Fibroblast of skin of back (primary cell): ENCODE results near the gene LRRC3C.

ENCODE experiments used
- DNase-seq: peaks from one replicate; pipeline ENCODE4 v3.0.0-alpha.2; 2013

LRRC3C gene

GRCh38 chr17:39923836-39924690, 3.5 kb upstream of the LRRC3C start:
- DNase-seq, result peak; percentile 73

- no peak for DNase-seq
These were observed 2.9 kb upstream of the LRRC3C start for GRCh38 chr17:39924691-39925055.

DNA sequence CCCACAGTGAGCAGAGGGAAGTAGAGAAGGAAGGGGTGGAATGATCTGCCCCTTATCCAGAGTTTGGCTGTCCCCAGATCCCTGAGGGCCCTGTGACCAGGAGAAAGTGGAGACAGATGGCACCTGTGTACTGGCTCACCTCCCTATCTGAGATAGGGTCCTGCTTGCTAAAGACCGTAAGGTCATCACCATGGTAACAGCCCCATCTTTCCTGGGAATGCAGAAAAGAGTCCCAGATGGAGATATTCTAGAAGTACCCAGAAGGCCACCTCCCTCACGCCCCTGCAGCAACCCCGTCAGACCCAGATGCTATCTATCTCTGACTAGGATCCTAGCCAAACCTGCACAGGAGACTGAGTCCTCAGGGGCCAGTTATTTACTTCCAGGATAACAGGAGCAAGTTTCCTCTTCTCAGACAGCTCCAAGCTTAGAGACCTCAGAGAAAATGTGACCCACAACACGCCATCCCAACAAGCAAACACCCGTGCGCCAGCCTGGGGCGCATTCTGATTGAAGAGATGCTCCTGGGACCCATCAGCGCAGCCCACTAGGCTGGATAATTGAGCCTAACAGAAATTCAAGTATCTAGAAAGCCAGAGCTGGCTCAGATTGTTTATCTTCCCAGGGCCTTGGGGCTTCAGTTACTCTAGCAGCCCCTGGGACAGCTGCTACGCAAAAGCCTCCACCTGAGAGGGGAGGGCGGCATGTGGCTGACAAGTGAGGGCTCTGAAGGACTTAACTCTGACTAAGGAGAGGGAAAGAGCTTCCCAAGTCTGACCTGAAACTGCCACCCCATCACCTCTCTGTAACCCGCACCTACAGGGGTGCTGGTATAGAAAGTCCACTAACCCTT, 2.0 kb upstream of the LRRC3C start:
- DNase-seq, result no peak

- no peak for DNase-seq
These were observed 1.4 kb upstream of the LRRC3C start for GRCh38 chr17:39926135-39926587.

- DNase-seq, result peak; percentile 14
These were observed 888 bp upstream of the LRRC3C start for GRCh38 chr17:39926588-39927100.

GRCh38 chr17:39927929-39928857, 661 bp downstream of the LRRC3C start:
- DNase-seq, result peak; percentile 25

- peak; percentile 97 for DNase-seq
These were observed 1.5 kb downstream of the LRRC3C start for GRCh38 chr17:39928858-39929645.

GRCh38 chr17:39929646-39930407, 2.3 kb downstream of the LRRC3C start:
- peak; percentile 90 for DNase-seq

DNA sequence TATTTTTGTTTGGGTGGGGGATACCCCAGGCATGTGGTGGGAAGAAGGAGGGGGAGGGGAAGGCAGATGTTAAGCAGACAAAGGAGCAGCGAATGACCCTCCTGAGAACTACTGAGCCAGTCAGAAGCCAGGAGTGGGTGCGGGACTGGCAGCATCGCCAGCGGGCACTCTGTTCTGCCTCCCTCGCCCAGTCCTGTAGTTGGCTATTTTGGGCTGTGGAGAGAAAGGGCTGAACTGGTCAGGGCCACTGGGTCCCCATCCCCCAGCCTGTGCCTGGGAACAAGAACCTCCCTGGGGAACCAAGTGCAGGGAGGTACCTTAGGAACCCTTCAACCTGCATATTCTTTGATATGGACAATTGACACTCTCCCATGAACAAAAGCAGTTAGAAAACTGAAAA, 6.4 kb downstream of the LRRC3C start:
- no peak for DNase-seq

GRCh38 chr17:39934324-39934723, 6.8 kb downstream of the LRRC3C start:
- no peak for DNase-seq

DNA sequence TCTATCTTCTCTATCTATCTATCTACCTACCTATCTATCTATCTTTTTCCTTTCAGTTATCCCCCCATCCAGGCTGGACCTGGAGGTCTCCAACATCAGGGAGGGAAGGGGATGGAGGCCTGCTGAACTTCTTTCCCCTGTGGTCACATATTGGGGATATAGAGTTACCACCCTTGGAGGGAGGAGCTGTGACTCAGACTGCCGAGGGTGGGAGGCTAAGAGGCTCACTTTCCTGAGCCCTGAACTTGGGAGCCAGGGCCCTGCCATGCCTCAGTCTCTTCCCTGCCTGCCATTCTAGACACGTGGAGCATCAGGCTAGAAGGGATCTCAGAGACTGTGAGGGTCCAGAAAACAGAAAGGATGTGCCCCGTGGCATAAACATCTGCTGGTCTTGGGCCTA, 8.4 kb downstream of the LRRC3C start:
- peak; percentile 33 for DNase-seq

- DNase-seq, result no peak
These were observed 9.9 kb downstream of the LRRC3C start for GRCh38 chr17:39937447-39937846.

DNA sequence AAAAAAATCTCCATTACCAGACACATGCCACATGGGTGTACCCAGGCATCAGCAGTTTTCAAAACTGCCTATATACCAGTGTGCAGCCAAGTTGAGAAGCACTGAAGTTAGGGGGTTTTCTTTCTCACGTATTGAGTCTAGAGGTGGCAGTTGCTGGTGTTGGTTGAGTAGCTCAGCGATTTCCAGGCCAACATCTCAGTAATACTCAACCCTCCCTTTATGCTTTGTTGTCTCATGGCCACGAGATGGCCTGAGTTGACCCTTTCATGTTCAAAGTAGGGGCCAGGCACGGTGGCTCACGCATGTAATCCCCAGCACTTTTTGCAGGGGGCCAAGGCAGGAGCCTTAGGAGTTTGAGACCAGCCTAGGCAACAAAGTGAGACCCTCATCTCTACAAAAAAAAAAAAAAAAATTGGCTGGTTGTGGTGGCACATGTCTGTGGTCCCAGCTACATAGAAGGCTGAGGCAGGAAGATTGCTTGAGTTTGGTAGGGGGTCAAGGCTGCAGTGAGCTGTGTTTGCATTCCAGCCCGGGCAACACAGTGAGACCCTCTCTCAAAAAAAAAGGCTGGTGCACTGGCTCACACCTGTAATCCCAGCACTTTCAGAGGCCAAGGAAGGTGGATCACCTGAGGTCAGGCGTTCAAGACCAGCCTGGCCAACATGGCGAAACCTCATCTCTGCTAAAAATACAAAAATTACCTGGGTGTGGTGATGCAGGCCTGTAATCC, 10.8 kb downstream of the LRRC3C start:
- DNase-seq, result no peak

DNA sequence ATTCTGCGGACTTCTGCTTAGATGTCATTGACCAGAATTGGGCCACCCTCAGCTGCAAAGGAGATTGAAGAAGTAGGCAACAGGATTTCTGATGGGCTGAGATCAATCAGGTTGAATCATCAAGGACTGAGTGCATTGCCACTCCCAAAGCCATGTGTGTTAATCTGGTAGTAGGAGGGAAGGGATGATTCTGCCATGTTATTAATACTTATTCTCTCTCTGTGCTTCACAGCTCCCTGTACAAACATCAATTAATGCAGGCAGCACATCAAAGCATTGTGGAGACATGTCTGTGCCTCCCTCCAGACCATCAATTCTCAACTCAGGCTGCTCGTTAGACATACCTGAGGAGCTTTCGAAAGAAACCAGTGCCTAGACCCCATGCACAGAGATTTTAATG, 11.6 kb downstream of the LRRC3C start:
- DNase-seq, result no peak

DNA sequence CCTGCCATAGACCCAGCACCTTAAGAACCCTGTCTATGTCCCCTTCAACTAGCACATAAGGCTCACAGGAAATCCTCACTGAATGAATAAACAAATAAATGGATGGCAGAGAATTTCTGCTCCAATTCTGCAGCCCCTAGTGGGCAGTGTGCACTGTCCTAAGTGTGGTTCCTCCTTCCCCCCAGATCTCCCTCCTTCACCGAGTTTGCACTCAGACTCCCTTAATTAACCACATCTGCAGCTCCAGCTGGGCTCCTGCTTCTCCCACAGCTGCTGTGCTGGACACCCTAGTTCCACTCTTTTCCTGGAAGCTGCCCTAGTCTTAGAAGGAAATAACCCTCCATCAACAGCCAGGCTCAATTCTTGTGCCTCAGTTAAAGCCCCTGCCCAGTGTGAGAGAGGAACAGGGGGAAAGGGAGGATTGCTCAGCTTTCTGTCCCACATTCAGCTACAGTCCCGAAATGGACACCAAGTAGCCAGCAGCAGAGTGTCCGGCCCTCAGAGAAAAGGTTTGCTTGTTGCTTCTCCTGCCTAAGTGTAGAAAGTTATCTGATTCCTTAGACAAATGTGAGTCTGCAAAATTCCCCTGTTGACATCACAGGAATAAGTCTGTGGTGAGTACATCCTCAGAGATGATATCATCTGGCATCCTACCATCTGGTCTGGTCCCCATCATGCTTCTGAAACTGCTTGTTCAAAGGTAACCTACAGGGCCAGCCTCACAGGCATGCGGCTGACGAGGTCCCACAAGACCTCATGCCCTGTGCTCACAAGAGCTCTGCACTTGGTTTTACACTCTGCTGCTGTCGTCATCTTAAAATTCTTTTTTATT, 12.3 kb downstream of the LRRC3C start:
- peak; percentile 79 for DNase-seq

DNA sequence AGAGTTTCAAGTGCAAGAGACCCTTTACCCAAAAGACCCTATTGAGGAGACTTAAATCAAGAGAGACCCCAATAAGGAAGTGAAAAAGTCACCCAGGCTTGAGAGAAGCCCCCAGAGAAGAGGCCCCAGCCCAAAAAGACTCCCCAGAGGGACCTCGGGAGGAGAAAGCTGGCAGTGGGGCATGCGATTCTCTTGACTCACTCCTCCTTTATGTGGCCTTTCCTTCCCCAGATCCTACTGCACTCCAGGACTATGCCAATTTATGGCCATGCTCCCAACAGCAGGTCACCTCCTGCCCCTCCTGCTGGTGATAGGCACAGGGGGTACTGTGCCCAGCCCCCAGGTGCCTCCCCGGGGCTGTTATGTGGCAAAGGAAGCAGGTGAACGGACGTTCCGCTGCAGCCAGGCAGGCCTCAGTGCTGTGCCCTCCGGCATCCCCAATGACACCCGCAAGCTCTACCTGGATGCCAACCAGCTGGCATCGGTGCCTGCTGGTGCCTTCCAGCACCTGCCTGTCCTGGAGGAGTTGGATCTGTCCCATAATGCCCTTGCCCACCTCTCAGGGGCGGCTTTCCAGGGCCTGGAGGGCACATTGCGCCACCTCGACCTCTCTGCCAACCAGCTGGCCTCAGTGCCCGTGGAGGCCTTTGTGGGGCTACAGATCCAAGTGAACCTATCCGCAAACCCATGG, 16.3 kb downstream of the LRRC3C start:
- DNase-seq, result no peak

DNA sequence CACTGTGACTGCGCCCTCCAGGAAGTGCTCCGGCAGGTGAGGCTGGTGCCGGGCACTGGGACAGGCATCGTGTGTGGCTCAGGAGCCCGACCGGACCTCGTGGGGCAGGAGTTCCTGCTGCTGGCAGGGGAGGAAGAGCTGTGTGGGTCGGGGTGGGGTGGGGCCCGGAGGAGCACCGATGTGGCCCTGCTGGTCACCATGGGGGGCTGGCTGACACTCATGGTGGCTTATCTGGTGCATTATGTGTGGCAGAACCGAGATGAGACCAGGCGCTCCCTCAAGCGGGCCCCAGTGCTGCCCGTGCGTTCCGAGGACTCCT, 16.8 kb downstream of the LRRC3C start:
- no peak for DNase-seq

- DNase-seq, result no peak
These were observed 19.2 kb downstream of the LRRC3C start for GRCh38 chr17:39946551-39947330.
